GM13976 (cell line): ENCODE data around the gene FBLN2.

ENCODE experiments used
- DNase-seq: peaks from one replicate; pipeline ENCODE4 v3.0.0; 2012; ENCODE audit warnings: low spot score
- CTCF ChIP-seq: IDR thresholded peaks from 2 replicates; pipeline ENCODE4 v1.5.1; 2012; ENCODE audit warnings: borderline replicate concordance, mild to moderate bottlenecking; ENCODE audit not compliant: insufficient read depth; ENCODE audit errors: extremely low read depth, missing control alignments, control extremely low read depth
- in situ Hi-C: fragments of 300-500 bp; cut with MboI; formaldehyde crosslinking; loops from one replicate; pipeline ENCODE4 v1.12.0; 2022; ENCODE audit warnings: low sequenced_read_pairs, mixed read lengths, inconsistent platforms; ENCODE audit not compliant: unreplicated experiment

FBLN2 gene

GRCh38 chr3:13570391-13571194 lies 21.7 kb downstream of the FBLN2 start:
- DNase-seq: no peak
- in situ Hi-C loops: no loop called here
- TF ChIP-seq CTCF: no peak

GRCh38 chr3:13571264-13571663 lies 22.3 kb downstream of the FBLN2 start:
- no peak for TF ChIP-seq CTCF
- in situ Hi-C loops: no loop called here
- no peak for DNase-seq

GRCh38 chr3:13571831-13572750 lies 23.2 kb downstream of the FBLN2 start:
- in situ Hi-C loops: no loop called here
- no peak for DNase-seq
- TF ChIP-seq CTCF: no peak

GRCh38 chr3:13572926-13573623 lies 24.1 kb downstream of the FBLN2 start:
- DNase-seq: no peak
- in situ Hi-C loops: no loop called here
- TF ChIP-seq CTCF: no peak

- DNase-seq: no peak
- no peak for TF ChIP-seq CTCF
- in situ Hi-C loops: no loop called here
Measured at GRCh38 chr3:13574083-13574797, 25.3 kb downstream of the FBLN2 start.
